Neural cell (in vitro differentiated cells): ENCODE results near the gene NOL4L. TPM values are rescaled to one million over a fixed set of nuclear protein-coding genes. Genes with fewer than 3 reads are reported as not detected.

Source experiments
- H2AFZ ChIP-seq: fragments of 200-600, 300-800 bp; sonication (generic), shearing (Covaris generic); 2 replicates; pipeline ENCODE4 v1.6.0; 2014; ENCODE audit warnings: low read depth, mild to moderate bottlenecking, antibody characterized with exemption, low read length, moderate library complexity
- H3F3A ChIP-seq: fragments of 200-600 bp; shearing (Covaris generic); 2 replicates; pipeline ENCODE4 v1.6.1; 2016; ENCODE audit warnings: mild to moderate bottlenecking, moderate library complexity, mixed read lengths, antibody characterized with exemption, low read length; ENCODE audit not compliant: insufficient read depth, poor library complexity, severe bottlenecking
- H3K27ac ChIP-seq: fragments of 200-600, 300-800 bp; sonication (generic), shearing (Covaris generic); 2 replicates; pipeline ENCODE4 v1.5.1; 2014; ENCODE audit warnings: mild to moderate bottlenecking, low read length, moderate library complexity
- H3K27me3 ChIP-seq: fragments of 300-800, 200-600 bp; sonication (generic), shearing (Covaris generic); 2 replicates; pipeline ENCODE4 v1.6.0; 2014; ENCODE audit warnings: mild to moderate bottlenecking, low read depth, low read length, moderate library complexity; ENCODE audit not compliant: insufficient read depth
- H3K36me3 ChIP-seq: fragments of 300-800, 200-600 bp; sonication (generic), shearing (Covaris generic); 2 replicates; pipeline ENCODE4 v1.5.1; 2014; ENCODE audit warnings: mild to moderate bottlenecking, antibody characterized with exemption, low read length, moderate library complexity; ENCODE audit not compliant: insufficient read depth
- H3K4me2 ChIP-seq: fragments of 300-800, 200-600 bp; sonication (generic), shearing (Covaris generic); 2 replicates; pipeline ENCODE4 v1.6.0; 2014; ENCODE audit warnings: mild to moderate bottlenecking, low read length
- H3K4me3 ChIP-seq: fragments of 300-800, 200-600 bp; sonication (generic), shearing (Covaris generic); 2 replicates; pipeline ENCODE4 v1.5.1; 2014; ENCODE audit warnings: mild to moderate bottlenecking, low read length, moderate library complexity
- H3K79me2 ChIP-seq: fragments of 200-600 bp; shearing (Covaris generic); replicated peaks from 2 replicates; pipeline ENCODE4 v1.6.0; 2014; ENCODE audit warnings: mild to moderate bottlenecking, low read length, moderate library complexity; ENCODE audit not compliant: insufficient read depth
- H3K9ac ChIP-seq: fragments of 300-800, 200-600 bp; sonication (generic), shearing (Covaris generic); 2 replicates; pipeline ENCODE4 v1.6.1; 2016; ENCODE audit warnings: mild to moderate bottlenecking, low read length, mixed read lengths
- H3K9me2 ChIP-seq: fragments of 200-600 bp; shearing (Covaris generic); 2 replicates; pipeline ENCODE4 v1.6.1; 2016; ENCODE audit warnings: mild to moderate bottlenecking, low read length, mixed read lengths; ENCODE audit not compliant: insufficient read depth
- H3K9me3 ChIP-seq: fragments of 200-600, 300-800 bp; sonication (generic), shearing (Covaris generic); 2 replicates; pipeline ENCODE4 v1.6.1; 2016; ENCODE audit warnings: mild to moderate bottlenecking, mixed run types, low read length, moderate library complexity, mixed read lengths
- H4K20me1 ChIP-seq: fragments of 200-600 bp; shearing (Covaris generic); 2 replicates; pipeline ENCODE4 v1.6.1; 2016; ENCODE audit warnings: mild to moderate bottlenecking, mixed run types; ENCODE audit not compliant: insufficient read depth
- CTCF ChIP-seq: fragments of 450-650 bp; IDR thresholded peaks from 2 replicates; pipeline ENCODE4 v1.5.1; 2014; ENCODE audit warnings: antibody characterized with exemption, mild to moderate bottlenecking, moderate library complexity; ENCODE audit not compliant: poor library complexity, severe bottlenecking
- EP300 ChIP-seq: fragments of 450-650 bp; conservative IDR thresholded peaks from 2 replicates; pipeline ENCODE4 v1.6.1; 2014; ENCODE audit warnings: antibody characterized with exemption, mild to moderate bottlenecking, moderate library complexity; ENCODE audit not compliant: poor library complexity, severe bottlenecking
- EZH2 ChIP-seq: fragments of 200-600, 300-800 bp; shearing (Covaris generic), sonication (generic); IDR thresholded peaks from 2 replicates; pipeline ENCODE4 v1.6.1; 2014; ENCODE audit warnings: antibody characterized with exemption, low read length, borderline replicate concordance, mild to moderate bottlenecking; ENCODE audit not compliant: insufficient read depth, poor library complexity, severe bottlenecking
- MXI1 ChIP-seq: fragments of 450-650 bp; conservative IDR thresholded peaks from 2 replicates; pipeline ENCODE4 v1.6.1; 2014; ENCODE audit warnings: antibody characterized with exemption, mild to moderate bottlenecking; ENCODE audit not compliant: poor library complexity, severe bottlenecking
- POLR2AphosphoS5 ChIP-seq: IDR thresholded peaks from 2 replicates; pipeline ENCODE4 v1.6.1; 2012
- RAD21 ChIP-seq: fragments of 450-650 bp; conservative IDR thresholded peaks from 2 replicates; pipeline ENCODE4 v1.6.1; 2014; ENCODE audit warnings: antibody characterized with exemption, mild to moderate bottlenecking, moderate library complexity
- REST ChIP-seq: IDR thresholded peaks from 2 replicates; pipeline ENCODE4 v1.6.1; 2012; ENCODE audit warnings: borderline replicate concordance
- SMC3 ChIP-seq: fragments of 450-650 bp; conservative IDR thresholded peaks from 2 replicates; pipeline ENCODE4 v1.6.1; 2014; ENCODE audit warnings: antibody characterized with exemption, mild to moderate bottlenecking, moderate library complexity; ENCODE audit not compliant: poor library complexity
- TAF1 ChIP-seq: IDR thresholded peaks from 2 replicates; pipeline ENCODE4 v1.6.1; 2012; ENCODE audit warnings: low read depth
- polyA plus RNA-seq: library from polyadenylated mRNA; depleted of rRNA; stranded (reverse); fragments of >200 nt; gene quantifications from 2 replicates; pipeline ENCODE4 v1.2.3, GENCODE V29; 2014

NOL4L gene
- polyA plus RNA-seq, 1 donor from 2014 or later = 20.4 TPM

- Histone ChIP-seq H3F3A (no peaks in the 10 kb centered on the region), H3K9me3 (no peaks in the 10 kb centered on the region), H2AFZ (no peak overlapping the region), H3K27ac (no peak overlapping the region), H4K20me1 (peaks cover 55% of the 10 kb centered on the region), H3K9ac (no peak overlapping the region), H3K4me2 (no peak overlapping the region), H3K79me2 (peaks cover 33% of the 10 kb centered on the region), H3K9me2 (no peaks in the 10 kb centered on the region), H3K4me3 (no peak overlapping the region), H3K36me3 (peaks cover 4% of the 10 kb centered on the region), H3K27me3 (no peaks in the 10 kb centered on the region)
- TF ChIP-seq CTCF = no peak
- no peak for TF ChIP-seq RAD21
- no peak for TF ChIP-seq EP300
- TF ChIP-seq TAF1 = no peak
- TF ChIP-seq MXI1 = no peak
- TF ChIP-seq SMC3 = no peak
- no peak for TF ChIP-seq EZH2
- no peak for TF ChIP-seq REST
- no peak for TF ChIP-seq POLR2AphosphoS5
Observed at GRCh38 chr20:32467506-32468312, 117.4 kb downstream of the NOL4L start.

GRCh38 chr20:32466739-32467505, 118.2 kb downstream of the NOL4L start:
- Histone ChIP-seq H3K36me3 (peaks cover 1% of the 10 kb centered on the region), H3K4me2 (no peak overlapping the region), H3K27me3 (no peaks in the 10 kb centered on the region), H3K27ac (no peak overlapping the region), H3K9me2 (no peaks in the 10 kb centered on the region), H3K79me2 (peaks cover 25% of the 10 kb centered on the region), H3K9ac (no peak overlapping the region), H3F3A (no peaks in the 10 kb centered on the region), H3K4me3 (no peak overlapping the region), H2AFZ (no peak overlapping the region), H3K9me3 (no peaks in the 10 kb centered on the region), H4K20me1 (peaks cover 47% of the 10 kb centered on the region)
- no peak for TF ChIP-seq MXI1
- no peak for TF ChIP-seq REST
- TF ChIP-seq TAF1 = no peak
- TF ChIP-seq RAD21 = no peak
- no peak for TF ChIP-seq EP300
- no peak for TF ChIP-seq CTCF
- no peak for TF ChIP-seq SMC3
- no peak for TF ChIP-seq EZH2
- TF ChIP-seq POLR2AphosphoS5 = no peak
